SU-DHL-6 (cell line): ENCODE results near the gene EML1.

Experiments
- H2AFZ ChIP-seq: fragments of 200-600 bp; sonication (generic); 2 replicates; pipeline ENCODE4 v1.6.1; 2014; ENCODE audit warnings: low read depth, mild to moderate bottlenecking, moderate library complexity, mixed read lengths, antibody characterized with exemption, low read length; ENCODE audit not compliant: severe bottlenecking
- H3F3A ChIP-seq: fragments of 200-600 bp; shearing (Covaris generic); 2 replicates; pipeline ENCODE4 v1.6.0; 2016; ENCODE audit warnings: antibody characterized with exemption, mild to moderate bottlenecking; ENCODE audit not compliant: insufficient read depth
- H3K27ac ChIP-seq: fragments of 200-600 bp; sonication (generic); 2 replicates; pipeline ENCODE4 v1.5.1; 2016; ENCODE audit warnings: low read depth, mild to moderate bottlenecking, low read length, moderate library complexity, mixed read lengths
- H3K27me3 ChIP-seq: fragments of 200-600 bp; sonication (generic), shearing (Covaris generic); 2 replicates; pipeline ENCODE4 v1.6.0; 2014; ENCODE audit warnings: mild to moderate bottlenecking, low read length
- H3K36me3 ChIP-seq: fragments of 200-600 bp; sonication (generic); 2 replicates; pipeline ENCODE4 v1.6.1; 2014; ENCODE audit warnings: mild to moderate bottlenecking, low read length, mixed read lengths
- H3K4me2 ChIP-seq: fragments of 300-600, 200-600 bp; shearing (Covaris generic), sonication (generic); 2 replicates; pipeline ENCODE4 v1.6.0; 2014; ENCODE audit warnings: low read length, low read depth, mild to moderate bottlenecking; ENCODE audit not compliant: poor library complexity, severe bottlenecking
- H3K4me3 ChIP-seq: fragments of 200-600 bp; sonication (generic); 2 replicates; pipeline ENCODE4 v1.5.1; 2014; ENCODE audit warnings: antibody characterized with exemption, low read length, mild to moderate bottlenecking, mixed read lengths; ENCODE audit not compliant: insufficient read depth, poor library complexity, severe bottlenecking
- H3K79me2 ChIP-seq: fragments of 200-600 bp; sonication (generic); 2 replicates; pipeline ENCODE4 v1.6.1; 2014; ENCODE audit warnings: mild to moderate bottlenecking, low read length, moderate library complexity; ENCODE audit not compliant: insufficient read depth
- H3K9ac ChIP-seq: fragments of 200-600 bp; sonication (generic); 2 replicates; pipeline ENCODE4 v1.7.0; 2014; ENCODE audit warnings: mild to moderate bottlenecking, low read length
- H3K9me2 ChIP-seq: fragments of 200-600 bp; sonication (generic); replicated peaks from 2 replicates; pipeline ENCODE4 v1.6.1; 2014; ENCODE audit warnings: low read length; ENCODE audit not compliant: insufficient read depth
- H3K9me3 ChIP-seq: fragments of 200-600 bp; sonication (generic); 2 replicates; pipeline ENCODE4 v1.6.1; 2014; ENCODE audit warnings: low read length, mixed read lengths; ENCODE audit not compliant: insufficient read depth
- H4K20me1 ChIP-seq: fragments of 200-600 bp; sonication (generic); 2 replicates; pipeline ENCODE4 v1.6.1; 2014; ENCODE audit warnings: low read depth, mild to moderate bottlenecking, antibody characterized with exemption, low read length, moderate library complexity, mixed read lengths
- EZH2phosphoT487 ChIP-seq: fragments of 200-600 bp; sonication (generic), shearing (Covaris generic); conservative IDR thresholded peaks from 2 replicates; pipeline ENCODE4 v1.6.1; 2018; ENCODE audit warnings: mild to moderate bottlenecking, antibody characterized with exemption, low read length, moderate library complexity, mixed read lengths
- TF ChIP-seq, protein P1 (sequence below): fragments of 200-600 bp; sonication (generic); IDR thresholded peaks from one replicate; pipeline ENCODE4 v1.5.1; 2017; ENCODE audit warnings: antibody characterized with exemption, mild to moderate bottlenecking, low read length, moderate library complexity; ENCODE audit not compliant: insufficient read depth, poor library complexity, severe bottlenecking

EML1 gene

DNA sequence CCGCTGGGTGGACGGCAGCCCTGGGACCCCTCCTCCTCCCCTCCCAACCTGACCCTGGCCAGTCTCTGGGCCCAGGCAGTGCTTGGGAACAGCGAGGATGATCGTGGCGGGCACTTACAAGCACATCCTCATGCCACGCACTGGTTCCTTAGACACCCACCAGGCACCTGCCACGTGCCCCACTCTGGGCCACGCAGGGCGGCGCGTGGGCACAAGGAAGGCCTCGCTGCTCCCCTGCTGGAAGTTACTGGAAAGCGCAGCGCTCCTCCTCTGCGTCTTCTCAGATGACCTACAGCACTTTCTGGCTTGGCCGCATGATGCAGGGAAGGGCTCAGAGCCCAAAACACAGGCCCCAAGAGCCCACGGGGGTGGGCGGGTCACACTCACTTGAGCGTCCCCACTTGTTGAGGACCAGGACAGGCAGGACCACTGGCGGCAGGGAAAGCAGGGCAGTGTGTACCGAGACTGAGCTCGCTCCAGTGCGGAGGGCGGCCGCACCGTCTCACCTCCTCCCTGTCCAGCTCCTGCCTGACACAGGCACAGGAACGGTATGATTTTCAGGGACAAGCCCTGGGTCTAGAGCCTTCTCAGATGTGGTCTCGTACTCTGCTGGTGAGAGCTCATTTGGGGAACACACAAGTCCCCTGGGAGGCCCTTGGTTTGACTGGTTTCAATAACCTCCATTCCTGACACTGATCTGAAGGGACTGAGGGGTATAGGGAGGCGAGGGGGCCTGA, 143.7 kb downstream of the EML1 start:
- H3K4me2 ChIP-seq, result no peak overlapping the region
- H3K9ac ChIP-seq, result no peak overlapping the region
- H3K79me2 ChIP-seq, result no peaks in the 10 kb centered on the region
- no peaks in the 10 kb centered on the region for H3K36me3 ChIP-seq
- no peaks in the 10 kb centered on the region for H3K9me2 ChIP-seq
- H3K27me3 ChIP-seq, result no peaks in the 10 kb centered on the region
- H3K27ac ChIP-seq, result no peak overlapping the region
- no peaks in the 10 kb centered on the region for H3F3A ChIP-seq
- TF ChIP-seq, protein P1, sequence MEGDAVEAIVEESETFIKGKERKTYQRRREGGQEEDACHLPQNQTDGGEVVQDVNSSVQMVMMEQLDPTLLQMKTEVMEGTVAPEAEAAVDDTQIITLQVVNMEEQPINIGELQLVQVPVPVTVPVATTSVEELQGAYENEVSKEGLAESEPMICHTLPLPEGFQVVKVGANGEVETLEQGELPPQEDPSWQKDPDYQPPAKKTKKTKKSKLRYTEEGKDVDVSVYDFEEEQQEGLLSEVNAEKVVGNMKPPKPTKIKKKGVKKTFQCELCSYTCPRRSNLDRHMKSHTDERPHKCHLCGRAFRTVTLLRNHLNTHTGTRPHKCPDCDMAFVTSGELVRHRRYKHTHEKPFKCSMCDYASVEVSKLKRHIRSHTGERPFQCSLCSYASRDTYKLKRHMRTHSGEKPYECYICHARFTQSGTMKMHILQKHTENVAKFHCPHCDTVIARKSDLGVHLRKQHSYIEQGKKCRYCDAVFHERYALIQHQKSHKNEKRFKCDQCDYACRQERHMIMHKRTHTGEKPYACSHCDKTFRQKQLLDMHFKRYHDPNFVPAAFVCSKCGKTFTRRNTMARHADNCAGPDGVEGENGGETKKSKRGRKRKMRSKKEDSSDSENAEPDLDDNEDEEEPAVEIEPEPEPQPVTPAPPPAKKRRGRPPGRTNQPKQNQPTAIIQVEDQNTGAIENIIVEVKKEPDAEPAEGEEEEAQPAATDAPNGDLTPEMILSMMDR, result no peak
- no peak for TF ChIP-seq EZH2phosphoT487
- H2AFZ ChIP-seq, result no peak overlapping the region
- H4K20me1 ChIP-seq, result no peaks in the 10 kb centered on the region
- H3K9me3 ChIP-seq, result no peaks in the 10 kb centered on the region
- no peak overlapping the region for H3K4me3 ChIP-seq

DNA sequence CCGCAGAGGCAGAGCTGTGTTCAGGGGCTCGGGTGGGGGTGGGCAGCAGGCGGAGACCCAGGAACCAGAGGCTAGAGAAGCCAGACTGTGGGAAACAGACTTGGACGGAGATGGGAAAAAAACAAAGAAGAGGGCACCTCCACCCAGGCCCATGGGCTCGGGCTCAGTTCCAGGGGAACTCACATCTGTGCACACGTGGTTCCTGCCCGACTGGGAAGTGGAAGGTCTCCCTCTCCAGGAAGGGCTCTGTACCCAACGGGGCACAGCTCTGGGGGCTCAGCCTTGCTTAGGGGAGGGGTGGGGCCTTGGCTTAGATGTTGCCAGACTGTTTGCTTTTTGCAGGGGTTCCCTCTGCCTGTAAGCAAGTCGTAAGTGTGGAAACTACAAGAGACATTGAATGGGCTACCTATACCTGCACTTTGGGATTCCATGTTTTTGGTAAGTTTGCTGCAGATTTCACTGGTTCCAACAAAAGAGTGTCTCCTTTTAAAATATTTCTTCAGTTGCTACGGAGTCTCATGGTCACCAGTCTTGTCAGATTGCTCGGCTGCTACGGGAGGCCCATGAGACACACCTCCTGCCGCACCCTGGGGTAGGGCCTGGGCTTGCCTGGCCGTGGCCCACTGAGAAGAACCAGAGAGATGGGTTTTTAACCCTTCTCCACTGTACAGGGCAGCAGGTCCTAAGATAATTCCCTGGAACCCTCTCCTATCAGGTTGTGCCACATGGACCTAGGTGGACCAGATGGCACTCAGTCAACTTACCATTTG, 144.4 kb downstream of the EML1 start:
- Histone ChIP-seq H3K9me3 (no peaks in the 10 kb centered on the region), H3K27ac (no peak overlapping the region), H3F3A (no peaks in the 10 kb centered on the region), H3K4me2 (no peak overlapping the region), H3K9ac (no peak overlapping the region), H2AFZ (no peak overlapping the region), H3K4me3 (no peak overlapping the region), H4K20me1 (no peaks in the 10 kb centered on the region), H3K9me2 (no peaks in the 10 kb centered on the region), H3K27me3 (no peaks in the 10 kb centered on the region), H3K36me3 (no peaks in the 10 kb centered on the region), H3K79me2 (no peaks in the 10 kb centered on the region)
- TF ChIP-seq, protein P1, result no peak
- no peak for TF ChIP-seq EZH2phosphoT487

DNA sequence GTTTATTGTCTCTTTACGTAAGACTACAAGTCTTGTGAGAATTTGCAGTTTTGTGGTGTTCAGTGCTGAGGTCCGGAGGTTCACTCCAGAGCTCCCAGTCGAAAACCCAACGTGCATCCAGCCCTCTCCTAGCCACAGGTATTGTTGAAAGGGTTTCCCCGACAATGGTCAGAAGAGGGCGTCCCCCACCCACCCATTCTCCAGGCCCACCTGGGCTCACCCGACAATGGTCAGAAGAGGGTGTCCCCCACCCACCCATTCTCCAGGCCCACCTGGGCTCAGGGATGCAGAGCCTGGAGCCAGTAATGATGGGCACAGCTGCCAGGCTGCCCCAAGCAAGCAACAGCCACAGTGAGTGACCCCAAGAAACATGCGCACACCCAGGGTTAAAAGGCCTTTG, 145.2 kb downstream of the EML1 start:
- no peaks in the 10 kb centered on the region for H3K27me3 ChIP-seq
- no peaks in the 10 kb centered on the region for H3K79me2 ChIP-seq
- no peaks in the 10 kb centered on the region for H3K9me3 ChIP-seq
- no peak overlapping the region for H3K4me2 ChIP-seq
- no peaks in the 10 kb centered on the region for H4K20me1 ChIP-seq
- H3K9me2 ChIP-seq, result no peaks in the 10 kb centered on the region
- TF ChIP-seq EZH2phosphoT487, result no peak
- TF ChIP-seq, protein P1, result no peak
- no peak overlapping the region for H3K9ac ChIP-seq
- H3K27ac ChIP-seq, result no peak overlapping the region
- no peaks in the 10 kb centered on the region for H3K36me3 ChIP-seq
- H2AFZ ChIP-seq, result no peak overlapping the region
- no peaks in the 10 kb centered on the region for H3F3A ChIP-seq
- H3K4me3 ChIP-seq, result no peak overlapping the region
